ENCODE results near the gene PCBP4. TPM values are rescaled to one million over a fixed set of nuclear protein-coding genes. Genes with fewer than 3 reads are reported as not detected.
"Not testable (repeated sequence)": the region's sequence is repeated elsewhere in the genome, so short reads cannot be mapped to it uniquely, and the experiment has no call there.

Gene PCBP4
- total and polyA plus RNA-seq, 2 experiments from 2014 or later, result 114 to 226 TPM

- H3K9me3 ChIP-seq (ENCODE audit: low read depth), result no peaks in the 10 kb centered on the region
- no peak for DNase-seq (ENCODE audit: low read depth in 1 of 2, low spot score in 1 of 2)
- no peaks in the 10 kb centered on the region for H3K27me3 ChIP-seq
- H3K4me3 ChIP-seq, result no peak overlapping the region
- TF ChIP-seq, protein P1, sequence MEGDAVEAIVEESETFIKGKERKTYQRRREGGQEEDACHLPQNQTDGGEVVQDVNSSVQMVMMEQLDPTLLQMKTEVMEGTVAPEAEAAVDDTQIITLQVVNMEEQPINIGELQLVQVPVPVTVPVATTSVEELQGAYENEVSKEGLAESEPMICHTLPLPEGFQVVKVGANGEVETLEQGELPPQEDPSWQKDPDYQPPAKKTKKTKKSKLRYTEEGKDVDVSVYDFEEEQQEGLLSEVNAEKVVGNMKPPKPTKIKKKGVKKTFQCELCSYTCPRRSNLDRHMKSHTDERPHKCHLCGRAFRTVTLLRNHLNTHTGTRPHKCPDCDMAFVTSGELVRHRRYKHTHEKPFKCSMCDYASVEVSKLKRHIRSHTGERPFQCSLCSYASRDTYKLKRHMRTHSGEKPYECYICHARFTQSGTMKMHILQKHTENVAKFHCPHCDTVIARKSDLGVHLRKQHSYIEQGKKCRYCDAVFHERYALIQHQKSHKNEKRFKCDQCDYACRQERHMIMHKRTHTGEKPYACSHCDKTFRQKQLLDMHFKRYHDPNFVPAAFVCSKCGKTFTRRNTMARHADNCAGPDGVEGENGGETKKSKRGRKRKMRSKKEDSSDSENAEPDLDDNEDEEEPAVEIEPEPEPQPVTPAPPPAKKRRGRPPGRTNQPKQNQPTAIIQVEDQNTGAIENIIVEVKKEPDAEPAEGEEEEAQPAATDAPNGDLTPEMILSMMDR (IDR thresholded peaks at IDR 0.05; ENCODE audit: low read depth, low read length), result no peak
- peaks cover 12% of the 10 kb centered on the region for H3K4me1 ChIP-seq (ENCODE audit: low read depth)
- H3K27ac ChIP-seq, result no peak overlapping the region
- H3K36me3 ChIP-seq, result peaks cover 9% of the 10 kb centered on the region
These were observed 31.5 kb upstream of the PCBP4 start for GRCh38 chr3:51998774-51999173.

DNA sequence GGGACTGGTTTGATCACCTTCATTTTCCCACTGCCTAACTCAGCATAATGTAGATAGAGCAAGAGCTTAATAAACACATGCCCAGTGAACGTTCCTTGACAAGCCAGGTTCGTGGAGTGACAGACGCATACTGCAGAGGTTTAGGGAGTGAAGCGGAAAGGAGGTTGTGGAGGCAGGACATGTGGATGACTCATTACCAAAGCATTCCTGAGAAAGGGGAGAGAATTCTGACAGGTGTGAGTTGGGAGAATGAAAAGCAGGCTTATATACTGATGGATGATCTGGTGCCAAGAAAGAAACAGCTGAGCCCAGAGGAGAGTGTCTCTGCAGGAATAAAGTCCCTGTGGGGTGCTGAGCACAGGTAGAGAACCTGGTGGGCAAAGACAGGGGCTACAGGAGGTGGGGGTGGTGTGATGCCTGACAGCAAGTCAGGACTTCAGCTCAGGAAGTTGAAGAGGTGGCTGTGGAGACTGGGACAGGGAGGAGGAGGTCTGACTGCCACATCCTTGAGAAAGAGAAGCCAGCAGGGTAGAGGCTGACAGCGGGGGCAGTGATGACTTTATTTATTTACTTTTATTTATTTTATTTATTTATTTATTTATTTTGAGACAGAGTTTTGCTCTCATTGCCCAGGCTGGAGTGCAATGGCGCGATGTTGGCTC is 30.8 kb upstream of the PCBP4 start:
- DNase-seq (ENCODE audit: low read depth in 1 of 2, low spot score in 1 of 2), result no peak
- H3K27ac ChIP-seq, result peak overlapping the region; percentile 34

DNA sequence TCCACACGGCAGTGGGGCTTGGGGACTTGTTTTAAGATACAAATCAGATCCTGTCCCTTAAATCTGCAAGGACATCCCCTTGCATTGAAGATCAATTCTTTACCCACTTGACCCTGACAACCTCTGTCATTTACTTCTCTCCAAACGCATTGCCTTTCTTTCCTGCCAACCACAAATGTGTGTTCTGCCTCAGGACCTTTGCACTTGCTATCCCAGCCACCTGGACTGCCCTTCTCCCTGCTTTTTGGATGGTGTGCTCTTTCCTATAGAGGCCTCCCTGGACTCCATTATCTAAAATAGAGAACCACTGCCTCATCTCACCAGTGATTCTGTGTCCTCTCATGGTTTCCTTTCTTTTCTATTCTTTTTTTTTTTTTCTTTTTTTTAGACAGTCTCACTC is 29.9 kb upstream of the PCBP4 start:
- no peaks in the 10 kb centered on the region for H3K9me3 ChIP-seq (ENCODE audit: low read depth)
- H3K4me1 ChIP-seq (ENCODE audit: low read depth), result peaks cover 12% of the 10 kb centered on the region
- peaks cover 15% of the 10 kb centered on the region for H3K36me3 ChIP-seq
- no peak for DNase-seq (ENCODE audit: low read depth in 1 of 2, low spot score in 1 of 2)
- no peak overlapping the region for H3K27ac ChIP-seq
- TF ChIP-seq, protein P1 (IDR thresholded peaks at IDR 0.05; ENCODE audit: low read depth, low read length), result no peak
- H3K4me3 ChIP-seq, result no peak overlapping the region
- H3K27me3 ChIP-seq, result no peaks in the 10 kb centered on the region

More for the DNA sequence above, 30.8 kb upstream of the PCBP4 start:
- TF ChIP-seq, protein P1 (IDR thresholded peaks at IDR 0.05; ENCODE audit: low read depth, low read length), result no peak
- Histone ChIP-seq H3K27me3 (no peaks in the 10 kb centered on the region), H3K4me3 (no peak overlapping the region), H3K9me3 (ENCODE audit: low read depth) (no peaks in the 10 kb centered on the region), H3K4me1 (ENCODE audit: low read depth) (peaks cover 12% of the 10 kb centered on the region), H3K36me3 (peaks cover 9% of the 10 kb centered on the region)

GRCh38 chr3:51995346-51996163 is 28.3 kb upstream of the PCBP4 start, which contains the start of gene RPL29:
Gene RPL29 (minus strand): TSS chr3:51995895. CDS start chr3:51995461, 434 bp downstream.
- H3K4me3 ChIP-seq, result peak within 1 kb of the TSS; percentile 80
- no peaks in the 10 kb centered on the region for H3K27me3 ChIP-seq
- peaks cover 15% of the 10 kb centered on the region for H3K36me3 ChIP-seq
- no peaks in the 10 kb centered on the region for H3K9me3 ChIP-seq (ENCODE audit: low read depth)
- peaks cover 12% of the 10 kb centered on the region for H3K4me1 ChIP-seq (ENCODE audit: low read depth)
- TF ChIP-seq, protein P1 (IDR thresholded peaks at IDR 0.05; ENCODE audit: low read depth, low read length), result no peak
- peak; percentile 93 to 98 for DNase-seq (ENCODE audit: low read depth in 1 of 2, low spot score in 1 of 2)
- H3K27ac ChIP-seq, result peak within 1 kb of the TSS; percentile 92

DNA sequence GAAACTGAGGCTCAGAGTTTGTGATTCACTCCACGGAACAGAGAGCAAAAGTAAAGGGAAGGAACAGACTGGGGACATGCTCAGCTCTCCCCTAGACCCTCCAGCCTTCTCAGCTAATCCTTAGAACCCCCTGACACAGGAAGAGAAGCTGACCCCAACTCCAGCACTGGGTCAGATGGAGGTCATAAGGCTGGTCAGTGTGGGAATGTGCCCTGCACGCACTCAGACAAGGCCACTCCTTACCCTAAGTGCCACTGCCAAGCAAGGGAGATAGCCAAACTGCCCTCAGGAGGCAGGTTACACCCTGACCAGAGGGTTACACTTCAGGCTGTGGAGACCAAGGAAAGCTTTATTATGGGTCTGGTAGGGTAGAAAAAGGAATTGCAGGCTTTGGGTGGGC is 27.3 kb upstream of the PCBP4 start:
- DNase-seq (ENCODE audit: low read depth in 1 of 2, low spot score in 1 of 2), result no peak
- Histone ChIP-seq H3K4me3 (peak overlapping the region; percentile 80), H3K27ac (peak overlapping the region; percentile 92), H3K9me3 (ENCODE audit: low read depth) (no peaks in the 10 kb centered on the region), H3K36me3 (peaks cover 15% of the 10 kb centered on the region), H3K27me3 (no peaks in the 10 kb centered on the region), H3K4me1 (ENCODE audit: low read depth) (peaks cover 12% of the 10 kb centered on the region)
- TF ChIP-seq, protein P1 (IDR thresholded peaks at IDR 0.05; ENCODE audit: low read depth, low read length), result no peak

DNA sequence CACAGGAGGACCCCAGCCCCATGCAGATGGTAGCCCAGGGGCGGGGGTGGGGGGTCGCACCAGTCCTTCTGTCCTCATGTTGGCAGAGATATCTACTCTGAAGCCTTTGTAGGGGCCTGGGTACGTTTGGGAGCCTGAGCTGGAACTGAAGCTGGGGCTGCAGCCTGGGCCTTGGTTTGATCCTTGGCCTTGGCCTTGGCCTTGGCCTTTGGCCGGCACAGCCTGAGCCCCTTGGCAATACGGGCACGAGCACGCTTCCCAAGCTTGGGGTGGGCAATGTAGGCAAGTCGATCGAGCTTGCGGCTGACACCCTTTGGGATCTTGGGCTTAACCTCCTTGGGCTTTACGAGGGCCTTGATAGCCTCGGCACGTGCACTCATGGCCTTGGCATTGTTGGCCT is 26.4 kb upstream of the PCBP4 start:
- not testable (repeated sequence) for H3K27me3 ChIP-seq; H3K9me3 ChIP-seq (ENCODE audit: low read depth); H3K27ac ChIP-seq; DNase-seq (ENCODE audit: low read depth in 1 of 2, low spot score in 1 of 2); H3K4me3 ChIP-seq
- H3K4me1 ChIP-seq (ENCODE audit: low read depth), result peaks cover 12% of the 10 kb centered on the region
- H3K36me3 ChIP-seq, result peaks cover 15% of the 10 kb centered on the region

Data from cardiac muscle cell (in vitro differentiated cells and primary cell).